GM19452 (cell line): ENCODE results near the gene SEC24C.
"Not testable (repeated sequence)": the region's sequence is repeated elsewhere in the genome, so short reads cannot be mapped to it uniquely, and the experiment has no call there.

Experiments
- ATAC-seq: cut with Tn5 transposase; IDR thresholded peaks from one replicate; pipeline ENCODE4 v1.9.1; 2021; ENCODE audit not compliant: unreplicated experiment

Gene SEC24C

DNA sequence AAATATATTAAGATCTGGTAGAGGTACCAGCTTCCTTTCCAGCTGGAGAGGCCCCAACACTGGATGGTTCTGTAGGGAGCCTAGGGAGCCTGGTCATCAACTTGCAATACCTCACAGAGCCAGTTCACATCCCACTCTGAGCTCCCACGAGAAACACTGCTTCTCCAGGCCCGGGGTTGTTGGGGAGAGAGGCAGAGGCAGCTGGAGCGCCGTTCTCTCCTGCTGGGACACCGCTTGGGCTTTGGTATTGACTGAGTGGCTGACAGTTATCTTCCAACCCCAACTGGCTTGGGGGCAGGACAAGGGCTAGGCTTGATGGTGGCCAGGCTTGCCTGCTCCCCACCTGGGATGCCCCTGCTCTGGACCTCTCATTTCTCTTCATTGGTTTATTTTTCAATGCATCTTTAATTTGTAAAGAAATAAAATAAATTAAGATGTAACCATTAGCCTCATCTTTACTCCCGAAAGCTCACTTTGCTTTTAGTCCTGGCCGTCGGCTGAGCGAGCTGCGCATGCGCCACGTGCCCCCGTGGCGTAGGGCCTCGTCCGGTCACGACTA is 27.6 kb downstream of the SEC24C start:
- ATAC-seq = peak; percentile 49

DNA sequence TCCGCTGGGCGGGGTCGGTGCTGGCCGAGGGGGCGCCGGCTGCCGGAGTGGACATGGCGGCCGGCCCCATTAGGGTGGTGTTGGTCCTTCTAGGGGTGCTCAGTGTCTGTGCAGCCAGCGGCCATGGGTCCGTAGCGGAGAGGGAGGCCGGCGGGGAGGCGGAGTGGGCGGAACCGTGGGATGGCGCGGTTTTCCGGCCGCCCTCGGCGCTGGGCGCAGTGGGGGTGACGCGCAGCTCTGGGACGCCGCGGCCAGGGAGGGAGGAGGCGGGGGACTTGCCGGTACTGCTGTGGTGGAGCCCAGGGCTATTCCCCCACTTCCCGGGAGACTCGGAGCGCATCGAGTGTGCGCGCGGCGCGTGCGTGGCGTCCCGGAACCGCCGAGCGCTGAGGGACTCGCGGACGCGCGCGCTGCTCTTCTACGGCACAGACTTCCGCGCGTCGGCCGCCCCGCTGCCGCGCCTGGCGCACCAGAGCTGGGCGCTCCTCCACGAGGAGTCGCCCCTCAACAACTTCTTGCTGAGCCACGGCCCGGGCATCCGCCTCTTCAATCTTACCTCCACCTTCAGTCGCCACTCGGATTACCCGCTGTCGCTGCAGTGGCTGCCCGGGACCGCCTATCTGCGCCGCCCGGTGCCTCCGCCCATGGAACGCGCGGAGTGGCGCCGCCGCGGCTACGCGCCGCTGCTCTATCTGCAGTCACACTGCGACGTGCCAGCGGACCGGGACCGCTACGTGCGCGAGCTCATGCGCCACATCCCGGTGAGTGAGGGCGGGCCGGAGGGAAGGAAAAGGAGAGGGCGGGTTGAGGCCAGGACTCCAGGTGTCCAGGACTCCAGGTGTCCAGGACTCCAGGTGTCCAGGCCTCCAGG is 28.3 kb downstream of the SEC24C start:
- ATAC-seq = peak; percentile 67

DNA sequence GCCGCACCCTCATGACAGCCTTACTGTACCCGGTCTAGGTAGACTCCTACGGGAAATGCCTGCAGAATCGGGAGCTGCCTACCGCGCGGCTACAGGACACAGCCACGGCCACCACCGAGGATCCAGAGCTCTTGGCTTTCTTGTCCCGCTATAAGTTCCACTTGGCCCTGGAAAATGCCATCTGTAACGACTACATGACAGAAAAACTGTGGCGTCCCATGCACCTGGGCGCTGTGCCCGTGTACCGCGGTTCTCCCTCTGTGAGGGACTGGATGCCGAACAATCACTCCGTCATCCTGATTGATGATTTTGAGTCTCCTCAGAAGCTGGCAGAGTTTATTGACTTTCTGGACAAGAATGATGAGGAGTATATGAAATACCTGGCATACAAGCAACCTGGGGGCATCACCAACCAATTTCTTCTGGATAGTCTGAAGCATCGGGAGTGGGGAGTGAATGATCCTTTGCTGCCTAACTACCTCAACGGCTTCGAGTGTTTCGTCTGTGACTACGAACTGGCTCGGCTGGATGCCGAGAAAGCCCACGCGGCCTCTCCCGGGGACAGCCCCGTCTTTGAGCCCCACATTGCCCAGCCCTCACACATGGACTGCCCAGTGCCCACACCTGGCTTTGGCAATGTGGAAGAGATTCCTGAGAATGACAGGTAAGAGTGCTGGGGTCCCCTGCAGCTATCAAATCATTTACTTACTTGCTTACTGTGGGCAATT is 29.1 kb downstream of the SEC24C start:
- ATAC-seq = peak; percentile 3

GRCh38 chr10:73774637-73775036 is 30.5 kb downstream of the SEC24C start:
- ATAC-seq = no peak

DNA sequence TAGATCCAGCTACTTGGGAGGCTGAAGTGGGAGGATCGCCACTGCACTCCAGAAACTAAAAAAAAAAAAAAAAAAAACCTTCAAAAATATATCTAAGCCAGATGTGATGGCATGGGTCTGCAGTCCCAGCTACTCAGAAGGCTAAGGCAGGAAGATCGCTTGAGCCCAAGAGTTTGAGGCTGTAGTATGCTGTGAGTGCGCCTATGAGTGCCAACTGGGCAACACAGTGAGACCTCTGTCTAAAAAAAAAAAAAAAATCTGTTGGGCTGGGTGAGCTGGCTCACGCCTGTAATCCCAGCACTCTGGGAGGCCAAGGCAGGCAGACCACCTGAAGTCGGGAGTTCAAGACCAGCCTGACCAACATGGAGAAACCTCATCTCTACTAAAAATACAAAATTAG is 34.8 kb downstream of the SEC24C start:
- ATAC-seq = no peak

- no peak for ATAC-seq
Measured at GRCh38 chr10:73779539-73780197, 35.5 kb downstream of the SEC24C start.

DNA sequence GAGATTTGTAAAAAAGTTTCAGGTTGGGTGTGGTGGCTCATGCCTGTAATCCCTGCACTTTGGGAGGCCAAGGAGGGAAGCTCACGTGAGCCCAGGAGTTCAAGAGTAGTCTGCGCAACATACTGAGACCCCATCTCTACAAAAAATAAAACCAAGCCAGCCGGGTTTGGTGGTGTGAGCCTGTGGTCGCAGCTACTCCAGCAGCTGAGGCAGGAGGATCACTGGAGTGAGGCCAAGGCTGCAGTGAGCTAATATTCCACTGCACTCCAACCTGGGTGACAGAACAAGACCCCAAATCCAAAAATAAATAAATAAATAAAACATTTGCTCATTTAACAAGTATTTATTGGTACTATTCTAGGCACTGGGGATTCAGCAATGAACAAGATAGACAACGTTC is 36.1 kb downstream of the SEC24C start:
- no peak for ATAC-seq

- no peak for ATAC-seq
Measured at GRCh38 chr10:73780966-73781365, 36.8 kb downstream of the SEC24C start.

GRCh38 chr10:73781548-73781878 is 37.3 kb downstream of the SEC24C start:
- no peak for ATAC-seq

- peak; percentile 57 for ATAC-seq
Measured at GRCh38 chr10:73781879-73782748, 37.9 kb downstream of the SEC24C start, which contains the start of gene CHCHD1. TSS of gene CHCHD1 (plus strand) at chr10:73782048. CDS start at chr10:73782076, 28 bp downstream.

- no peak for ATAC-seq
Measured at GRCh38 chr10:73782749-73783085, 38.5 kb downstream of the SEC24C start.

- peak; percentile 79 for ATAC-seq
Measured at GRCh38 chr10:73785211-73785720, 41.1 kb downstream of the SEC24C start, which contains the start of gene ZSWIM8. TSS of gene ZSWIM8 (plus strand) at chr10:73785606. CDS start at chr10:73785879, 273 bp downstream.

GRCh38 chr10:73785721-73786511 is 41.7 kb downstream of the SEC24C start:
- peak; percentile 23 for ATAC-seq

DNA sequence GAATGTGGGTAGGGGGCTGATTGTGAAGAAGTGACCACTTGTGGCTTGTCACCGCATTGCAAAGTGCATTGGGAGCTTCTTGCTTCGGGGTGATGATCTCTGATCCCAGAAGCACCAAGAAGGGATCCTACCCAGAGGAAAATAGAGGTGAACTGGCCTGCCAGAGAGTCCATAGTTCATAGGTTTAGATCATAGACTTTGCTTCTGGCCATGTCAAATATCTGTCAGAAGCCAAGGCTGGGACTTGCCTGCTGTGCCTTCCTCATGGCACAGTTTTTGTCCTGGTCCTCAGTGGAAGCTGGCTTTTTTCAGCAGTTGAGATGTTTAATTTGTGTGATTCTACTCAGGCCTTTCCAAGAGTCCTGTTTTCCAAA is 42.3 kb downstream of the SEC24C start:
- no peak for ATAC-seq

DNA sequence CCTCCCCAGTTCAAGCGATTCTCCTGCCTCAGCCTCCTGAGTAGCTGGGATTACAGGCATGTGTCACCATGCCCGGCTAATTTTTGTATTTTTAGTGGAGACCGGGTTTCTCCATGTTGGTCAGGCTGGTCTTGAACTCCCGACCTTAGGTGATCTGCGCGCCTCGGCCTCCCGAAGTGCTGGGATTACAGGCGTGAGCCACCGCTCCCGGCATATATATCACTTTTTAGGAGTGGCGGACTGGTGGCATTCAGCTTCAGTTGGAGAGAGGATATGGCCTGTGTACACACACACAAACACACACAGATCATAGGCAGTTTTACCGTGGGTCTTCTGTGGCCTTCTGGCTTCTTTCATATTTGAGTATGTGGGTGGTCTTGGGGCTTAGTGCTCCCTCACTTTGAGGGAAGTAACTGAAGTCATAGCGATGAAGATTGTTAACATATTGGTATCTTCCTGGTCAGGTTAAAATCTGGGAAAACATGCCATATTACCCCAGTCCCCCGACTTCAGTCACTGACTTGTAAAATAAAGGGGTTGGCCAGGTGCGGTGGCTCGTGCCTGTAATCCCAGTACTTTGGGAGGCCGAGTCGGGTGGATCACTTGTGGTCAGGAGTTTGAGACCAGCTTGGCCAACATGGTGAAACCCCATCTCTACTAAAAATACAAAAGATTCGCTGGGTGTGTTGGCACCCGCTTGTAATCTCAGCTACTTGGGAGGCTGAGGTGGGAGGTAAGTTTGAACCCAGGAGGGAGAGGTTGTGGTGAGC is 43.0 kb downstream of the SEC24C start:
- ATAC-seq = not testable (repeated sequence)

DNA sequence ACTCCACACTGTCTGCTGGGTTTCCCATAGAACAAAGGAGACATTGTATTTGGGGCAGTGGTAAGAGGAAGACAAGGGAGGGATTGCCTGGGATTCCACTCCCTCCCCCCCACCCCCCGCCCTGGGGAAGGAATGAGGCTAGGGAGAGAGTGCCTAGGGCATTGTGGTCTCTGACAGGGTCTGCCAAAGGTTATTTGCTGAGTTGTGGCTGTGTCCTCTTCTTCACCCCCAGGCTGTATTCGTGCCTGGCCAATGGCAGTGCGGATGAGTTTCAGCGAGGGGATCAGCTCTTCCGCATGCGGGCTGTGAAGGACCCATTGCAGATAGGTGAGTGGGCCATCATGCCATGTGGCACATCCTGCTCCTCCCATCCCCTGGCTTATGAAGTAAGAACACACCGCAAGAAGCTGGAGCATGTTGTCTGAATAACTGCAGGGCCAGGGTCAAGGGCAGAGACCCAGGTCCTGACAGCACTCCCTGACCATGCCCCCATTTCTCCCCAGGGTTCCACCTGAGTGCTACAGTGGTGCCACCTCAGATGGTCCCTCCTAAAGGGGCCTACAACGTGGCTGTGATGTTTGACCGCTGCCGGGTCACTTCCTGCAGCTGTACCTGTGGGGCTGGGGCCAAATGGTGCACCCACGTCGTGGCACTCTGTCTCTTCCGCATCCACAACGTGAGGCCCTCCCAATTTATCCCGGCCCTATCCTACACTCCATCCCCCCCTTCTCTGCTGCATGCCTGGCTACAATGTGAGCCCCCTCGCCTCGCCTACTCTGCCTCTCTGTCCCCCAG is 44.9 kb downstream of the SEC24C start:
- no peak for ATAC-seq

DNA sequence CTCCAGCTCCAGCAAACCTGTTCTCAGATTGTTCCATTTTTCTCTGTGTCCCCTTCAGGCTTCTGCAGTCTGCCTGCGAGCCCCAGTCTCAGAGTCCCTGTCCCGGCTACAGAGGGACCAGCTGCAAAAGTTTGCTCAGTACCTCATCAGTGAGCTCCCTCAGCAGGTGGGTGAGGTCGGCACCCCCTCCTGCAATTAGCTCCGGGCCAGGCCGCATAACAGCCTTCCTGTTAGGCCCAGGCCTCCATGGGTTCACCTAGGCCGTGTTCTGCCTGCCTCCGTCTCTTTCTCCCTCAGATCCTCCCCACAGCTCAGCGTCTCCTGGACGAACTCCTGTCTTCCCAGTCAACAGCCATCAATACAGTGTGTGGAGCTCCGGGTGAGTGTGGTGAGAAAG is 45.5 kb downstream of the SEC24C start:
- no peak for ATAC-seq
